Astrocyte (in vitro differentiated cells and primary cell): ENCODE measurements around the gene SLC10A4. TPM values are rescaled to one million over a fixed set of nuclear protein-coding genes. Genes with fewer than 3 reads are reported as not detected.

ENCODE experiments used
- DNase-seq: peaks from one replicate; pipeline ENCODE4 v3.0.0-alpha.2; 2010; ENCODE audit warnings: low read depth
- FAIRE-seq: peaks from 2 replicates; lab custom pipeline; 2011; peaks lifted over from hg19 to GRCh38; lab: Jason Lieb, UNC
- H2AFZ ChIP-seq: 2 replicates; pipeline ENCODE4 v1.6.0; 2012; ENCODE audit warnings: low read depth, low read length, inconsistent platforms
- H3K27ac ChIP-seq: 2 replicates; pipeline ENCODE4 v1.5.1; 2011; ENCODE audit warnings: low read depth, low read length, inconsistent platforms
- H3K27me3 ChIP-seq: 2 replicates; pipeline ENCODE4 v1.6.0; 2011; ENCODE audit warnings: low read length, inconsistent platforms; ENCODE audit not compliant: insufficient read depth
- H3K36me3 ChIP-seq: 2 replicates; pipeline ENCODE4 v1.5.1; 2011; ENCODE audit warnings: low read length, inconsistent platforms; ENCODE audit not compliant: insufficient read depth
- H3K4me1 ChIP-seq: 2 replicates; pipeline ENCODE4 v1.5.1; 2011; ENCODE audit warnings: low read length, inconsistent platforms; ENCODE audit not compliant: insufficient read depth
- H3K4me2 ChIP-seq: 2 replicates; pipeline ENCODE4 v1.6.0; 2012; ENCODE audit warnings: low read length, inconsistent platforms
- H3K4me3 ChIP-seq: 2 replicates; pipeline ENCODE4 v1.5.1; 2011; ENCODE audit warnings: low read depth, mild to moderate bottlenecking, low read length, inconsistent platforms; ENCODE audit not compliant: insufficient read depth
- H3K79me2 ChIP-seq: 2 replicates; pipeline ENCODE4 v1.6.0; 2012; ENCODE audit warnings: mild to moderate bottlenecking, low read length, inconsistent platforms; ENCODE audit not compliant: insufficient read depth
- H3K9ac ChIP-seq: 2 replicates; pipeline ENCODE4 v1.6.0; 2012; ENCODE audit warnings: mild to moderate bottlenecking, low read length, inconsistent platforms
- H3K9me3 ChIP-seq: 2 replicates; pipeline ENCODE4 v1.5.1; 2012; ENCODE audit warnings: low read depth, mild to moderate bottlenecking, low read length, inconsistent platforms; ENCODE audit not compliant: insufficient read depth
- H4K20me1 ChIP-seq: 2 replicates; pipeline ENCODE4 v1.6.0; 2012; ENCODE audit warnings: low read length, inconsistent platforms; ENCODE audit not compliant: insufficient read depth
- H3K27ac Mint-ChIP-seq: one replicate; pipeline ENCODE4 v1.8.0; 2021; ENCODE audit warnings: mild to moderate bottlenecking, mixed read lengths; ENCODE audit not compliant: unreplicated experiment
- H3K27me3 Mint-ChIP-seq: one replicate; pipeline ENCODE4 v1.8.0; 2021; ENCODE audit warnings: low read depth, mixed read lengths; ENCODE audit not compliant: unreplicated experiment
- H3K36me3 Mint-ChIP-seq: one replicate; pipeline ENCODE4 v1.8.0; 2021; ENCODE audit warnings: low read depth, mixed read lengths; ENCODE audit not compliant: unreplicated experiment
- H3K4me1 Mint-ChIP-seq: one replicate; pipeline ENCODE4 v1.8.0; 2021; ENCODE audit warnings: low read depth, mixed read lengths; ENCODE audit not compliant: unreplicated experiment
- H3K4me3 Mint-ChIP-seq: one replicate; pipeline ENCODE4 v1.8.0; 2021; ENCODE audit warnings: mild to moderate bottlenecking, moderate library complexity, mixed read lengths; ENCODE audit not compliant: unreplicated experiment
- H3K9me3 Mint-ChIP-seq: one replicate; pipeline ENCODE4 v1.8.0; 2021; ENCODE audit warnings: mild to moderate bottlenecking, mixed read lengths; ENCODE audit not compliant: unreplicated experiment
- CTCF ChIP-seq: IDR thresholded peaks from 2 replicates; pipeline ENCODE4 v1.5.1; 2011; ENCODE audit warnings: low read depth, mild to moderate bottlenecking, inconsistent platforms, low read length, moderate library complexity; ENCODE audit not compliant: insufficient read depth
- EZH2 ChIP-seq: IDR thresholded peaks from 2 replicates; pipeline ENCODE4 v1.6.1; 2012; ENCODE audit warnings: mild to moderate bottlenecking, low read length, inconsistent platforms; ENCODE audit not compliant: insufficient read depth
- total RNA-seq: library from RNA; stranded (reverse); gene quantifications from 2 replicates; pipeline ENCODE4 v1.2.1, GENCODE V29; 2021

Gene SLC10A4
- total RNA-seq, 1 donor from 2014 or later: 0.16 TPM

GRCh38 chr4:48467891-48468290 is 15.3 kb upstream of the SLC10A4 start:
- H3K27ac Mint-ChIP-seq: no peak overlapping the region
- FAIRE-seq: no peak
- H3K9me3 Mint-ChIP-seq: no peaks in the 10 kb centered on the region

GRCh38 chr4:48470137-48470536 is 13.0 kb upstream of the SLC10A4 start:
- Mint-ChIP-seq H3K4me3 (no peak overlapping the region), H3K27ac (no peak overlapping the region), H3K9me3 (no peaks in the 10 kb centered on the region), H3K27me3 (no peaks in the 10 kb centered on the region), H3K4me1 (peaks cover 11% of the 10 kb centered on the region), H3K36me3 (no peaks in the 10 kb centered on the region)
- Histone ChIP-seq H3K9me3 (no peaks in the 10 kb centered on the region), H3K4me1 (no peaks in the 10 kb centered on the region), H3K36me3 (no peaks in the 10 kb centered on the region), H3K4me3 (no peak overlapping the region), H2AFZ (no peak overlapping the region), H3K79me2 (no peaks in the 10 kb centered on the region), H3K4me2 (no peak overlapping the region), H3K27me3 (no peaks in the 10 kb centered on the region), H3K9ac (no peak overlapping the region), H4K20me1 (no peaks in the 10 kb centered on the region), H3K27ac (no peak overlapping the region)
- TF ChIP-seq EZH2 (no peak), CTCF (no peak)
- no peak for FAIRE-seq
- no peak for DNase-seq

More at GRCh38 chr4:48467891-48468290, 15.3 kb upstream of the SLC10A4 start:
- Histone ChIP-seq H3K9ac (no peak overlapping the region), H3K79me2 (no peaks in the 10 kb centered on the region), H3K4me1 (no peaks in the 10 kb centered on the region), H3K9me3 (no peaks in the 10 kb centered on the region), H3K27me3 (no peaks in the 10 kb centered on the region), H3K36me3 (no peaks in the 10 kb centered on the region), H4K20me1 (no peaks in the 10 kb centered on the region), H3K4me3 (no peak overlapping the region), H2AFZ (no peak overlapping the region), H3K4me2 (no peak overlapping the region), H3K27ac (no peak overlapping the region)
- DNase-seq: no peak
- Mint-ChIP-seq H3K4me3 (no peak overlapping the region), H3K4me1 (peaks cover 11% of the 10 kb centered on the region), H3K27me3 (no peaks in the 10 kb centered on the region), H3K36me3 (no peaks in the 10 kb centered on the region)
- TF ChIP-seq EZH2 (no peak), CTCF (no peak)

GRCh38 chr4:48470570-48470969 is 12.6 kb upstream of the SLC10A4 start:
- Histone ChIP-seq H3K79me2 (no peaks in the 10 kb centered on the region), H3K4me3 (no peak overlapping the region), H3K27ac (no peak overlapping the region), H3K9me3 (no peaks in the 10 kb centered on the region), H4K20me1 (no peaks in the 10 kb centered on the region), H3K36me3 (no peaks in the 10 kb centered on the region), H3K4me2 (peak overlapping the region; percentile 12), H3K9ac (no peak overlapping the region), H3K27me3 (no peaks in the 10 kb centered on the region), H2AFZ (no peak overlapping the region), H3K4me1 (no peaks in the 10 kb centered on the region)
- TF ChIP-seq CTCF: no peak
- TF ChIP-seq EZH2: no peak
- peak; percentile 6 for DNase-seq
- no peaks in the 10 kb centered on the region for H3K36me3 Mint-ChIP-seq
- H3K27ac Mint-ChIP-seq: no peak overlapping the region
- no peak for FAIRE-seq
- H3K4me3 Mint-ChIP-seq: no peak overlapping the region
- peaks cover 11% of the 10 kb centered on the region for H3K4me1 Mint-ChIP-seq
- peaks cover 2% of the 10 kb centered on the region for H3K27me3 Mint-ChIP-seq
- H3K9me3 Mint-ChIP-seq: no peaks in the 10 kb centered on the region
